ENCODE results near the gene SCFD2. TPM values are rescaled to one million over a fixed set of nuclear protein-coding genes. Genes with fewer than 3 reads are reported as not detected.

The SCFD2 gene
- total and polyA plus RNA-seq, 10 of the 15 experiments (the other 5 are each of a cell fraction or from before 2014, with no cell fraction given), result 4.8 to 37.6 (median 24.9) TPM

- SMC1A ChIA-PET (ENCODE audit: uncharacterized antibody, unreplicated experiment), result no interaction called here
- no peaks in the 10 kb centered on the region for H3K79me2 ChIP-seq (ENCODE audit: control insufficient read depth, insufficient read depth, low read length)
- no peaks in the 10 kb centered on the region for H3K36me3 ChIP-seq (ENCODE audit: control insufficient read depth in 2 of 2, insufficient read depth in 2 of 2, low read length in 1 of 2)
- CTCF ChIA-PET, result no interaction called here
- no peak overlapping the region for H3K4me2 ChIP-seq (ENCODE audit: control insufficient read depth, insufficient read depth)
- no peak overlapping the region for H3K9ac ChIP-seq (ENCODE audit: control insufficient read depth, insufficient read depth, low read length)
- no peaks in the 10 kb centered on the region for H4K20me1 ChIP-seq (ENCODE audit: control insufficient read depth, insufficient read depth)
- TF ChIP-seq RFX5 (IDR thresholded peaks at IDR 0.05; ENCODE audit: low read depth, low read length) (no peak), SUZ12 (IDR thresholded peaks at IDR 0.05; ENCODE audit: unreplicated experiment) (no peak), TBL1XR1 (IDR thresholded peaks at IDR 0.05; ENCODE audit: low read depth, low read length) (no peak), RBBP5 (conservative IDR thresholded peaks at IDR 0.05) (no peak), ZSCAN29 (IDR thresholded peaks at IDR 0.05) (no peak), NR2C1 (IDR thresholded peaks at IDR 0.05) (no peak), FOXK2 (IDR thresholded peaks at IDR 0.05) (no peak), SREBF1 (IDR thresholded peaks at IDR 0.05; ENCODE audit: low read length) (no peak), ATF3 (IDR thresholded peaks at IDR 0.05; ENCODE audit: borderline replicate concordance, extremely low read depth, low read depth, low read length) (no peak)
- no peak overlapping the region for H3K27ac ChIP-seq (ENCODE audit: control insufficient read depth, insufficient read depth)
- DNase-seq (ENCODE audit: low read depth, low spot score), result no peak
- in situ Hi-C loops (cut with MboI) (no loop called here), intact Hi-C loops (cut with micrococcal nuclease; ENCODE audit: unreplicated experiment) (no loop called here)
- RAD21 ChIA-PET (ENCODE audit: unreplicated experiment), result no interaction called here
- BruUV-seq (replicated peaks), result no TSS peak
- POLR2A ChIA-PET, result no interaction called here
- WGBS (ENCODE audit: insufficient coverage, insufficient replicate concordance, low lambda C conversion rate, missing lambda C conversion rate), result 0% methylated on average over 1 of the region's 1 CpG
- no peaks in the 10 kb centered on the region for H3K27me3 ChIP-seq (replicated peaks in 1 of 2; ENCODE audit: control insufficient read depth in 2 of 2, insufficient read depth in 2 of 2, low read length in 1 of 2)
- FAIRE-seq, result no peak
- H3K9me3 ChIP-seq (replicated peaks; ENCODE audit: control insufficient read depth, insufficient read depth, low read length), result no peaks in the 10 kb centered on the region
- H2AFZ ChIP-seq (ENCODE audit: control insufficient read depth, low read depth, low read length), result no peak overlapping the region
- ATAC-seq, result no peak
- H3K4me3 ChIP-seq, result no peak overlapping the region
- no peaks in the 10 kb centered on the region for H3K4me1 ChIP-seq (ENCODE audit: control insufficient read depth, insufficient read depth, low read length)
Measured at GRCh38 chr4:52823702-52824092, 542.2 kb downstream of the SCFD2 start.

Small RNA genes within 50 kb of the gene (small RNA-seq; reads per million reads assigned to genes)
- not detected for gene RNU6-310P

Other genes starting within 250 kb of the SCFD2 start
- gene FIP1L1, start 11.6 kb upstream of the SCFD2 start, total RNA-seq (2014; rRNA removed), result 59.1 and 66.0 TPM in 2 replicates
- 104 and 110 TPM in 2 replicates for gene FIP1L1, start 11.6 kb upstream of the SCFD2 start, total RNA-seq (2014; rRNA removed; fragmentation: Illumina TruSeq; extraction: Trizol)
- gene FIP1L1, start 11.6 kb upstream of the SCFD2 start, total RNA-seq (2021), result 59.8 and 62.1 TPM in 2 replicates
- gene FIP1L1, start 11.6 kb upstream of the SCFD2 start, polyA plus RNA-seq (2011; rRNA removed), result 46.4 and 47.9 TPM in 2 replicates
- gene FIP1L1, start 11.6 kb upstream of the SCFD2 start, polyA plus RNA-seq (2014; fragmentation: Illumina TruSeq; extraction: Trizol), result 105 and 126 TPM in 2 replicates
- gene FIP1L1, start 11.6 kb upstream of the SCFD2 start, polyA plus RNA-seq (2014; fragmentation: Nextera tagmentation; extraction: Ambion mirVana), result 10 to 100 TPM; 28.1 to 40.8 TPM
- gene FIP1L1, start 11.6 kb upstream of the SCFD2 start, polyA plus RNA-seq (2014; rRNA removed), result 45.1 and 48.5 TPM in 2 replicates
- gene FIP1L1, start 11.6 kb upstream of the SCFD2 start, polyA plus RNA-seq (2016; fragmentation: Nextera tagmentation; extraction: Ambion mirVana), result 10 to 100 TPM; 74.0 to 77.5 TPM
- gene LNX1, start 225.4 kb upstream of the SCFD2 start, total RNA-seq (2014; rRNA removed), result 1.4 and 2.2 TPM in 2 replicates
- gene LNX1, start 225.4 kb upstream of the SCFD2 start, total RNA-seq (2014; rRNA removed; fragmentation: Illumina TruSeq; extraction: Trizol), result 0.92 and 1.0 TPM in 2 replicates
- 1.4 and 1.5 TPM in 2 replicates for gene LNX1, start 225.4 kb upstream of the SCFD2 start, total RNA-seq (2021)
- gene LNX1, start 225.4 kb upstream of the SCFD2 start, polyA plus RNA-seq (2011; rRNA removed), result 0.53 and 0.81 TPM in 2 replicates
- gene LNX1, start 225.4 kb upstream of the SCFD2 start, polyA plus RNA-seq (2014; fragmentation: Illumina TruSeq; extraction: Trizol), result 1.1 and 1.3 TPM in 2 replicates
- 1 to 10 TPM in 1 of 2 experiments, under 1 TPM in 1; 0.88 to 1.2 TPM for gene LNX1, start 225.4 kb upstream of the SCFD2 start, polyA plus RNA-seq (2014; fragmentation: Nextera tagmentation; extraction: Ambion mirVana)
- 0.53 and 1.1 TPM in 2 replicates for gene LNX1, start 225.4 kb upstream of the SCFD2 start, polyA plus RNA-seq (2014; rRNA removed)
- gene LNX1, start 225.4 kb upstream of the SCFD2 start, polyA plus RNA-seq (2016; fragmentation: Nextera tagmentation; extraction: Ambion mirVana), result under 1 TPM; 0.72 to 0.79 TPM